DMS153 (cell line): ENCODE results near the gene SCN2B.

ENCODE experiments used
- DNase-seq: peaks from one replicate; lab custom pipeline; 2025; lab: John Stamatoyannopoulos, UW

SCN2B gene, protein sequence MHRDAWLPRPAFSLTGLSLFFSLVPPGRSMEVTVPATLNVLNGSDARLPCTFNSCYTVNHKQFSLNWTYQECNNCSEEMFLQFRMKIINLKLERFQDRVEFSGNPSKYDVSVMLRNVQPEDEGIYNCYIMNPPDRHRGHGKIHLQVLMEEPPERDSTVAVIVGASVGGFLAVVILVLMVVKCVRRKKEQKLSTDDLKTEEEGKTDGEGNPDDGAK

GRCh38 chr11:118175993-118176777 lies at the start of gene SCN2B:
SCN2B (minus strand) TSS chr11:118176639; CDS start chr11:118176431, 208 bp downstream.
- DNase-seq: no peak

GRCh38 chr11:118224511-118225188 lies 48.2 kb upstream of the SCN2B start, which contains the start of gene JAML:
JAML (minus strand) TSS chr11:118225011; CDS start chr11:118214866, 10,145 bp downstream.
- no peak for DNase-seq

DNA sequence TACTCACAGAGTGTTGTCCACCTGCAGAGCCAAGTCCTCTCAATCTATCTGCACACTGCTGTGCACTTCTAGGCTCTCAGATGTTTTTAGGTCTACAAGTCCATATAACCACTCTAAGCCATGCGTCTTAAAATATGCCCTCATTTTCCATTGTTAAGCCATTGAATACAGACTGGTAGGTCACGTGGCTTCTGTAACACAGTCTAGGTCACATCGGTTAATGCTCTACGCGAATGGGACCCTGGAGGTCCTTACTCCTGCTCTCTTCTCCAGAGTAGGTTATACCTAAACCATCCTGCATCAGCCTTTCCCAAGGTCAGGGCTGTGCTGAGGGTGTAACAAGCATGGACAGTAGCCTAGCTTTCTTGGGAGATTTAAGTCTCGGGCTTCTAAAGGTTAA lies 47.6 kb upstream of the SCN2B start:
- no peak for DNase-seq

DNA sequence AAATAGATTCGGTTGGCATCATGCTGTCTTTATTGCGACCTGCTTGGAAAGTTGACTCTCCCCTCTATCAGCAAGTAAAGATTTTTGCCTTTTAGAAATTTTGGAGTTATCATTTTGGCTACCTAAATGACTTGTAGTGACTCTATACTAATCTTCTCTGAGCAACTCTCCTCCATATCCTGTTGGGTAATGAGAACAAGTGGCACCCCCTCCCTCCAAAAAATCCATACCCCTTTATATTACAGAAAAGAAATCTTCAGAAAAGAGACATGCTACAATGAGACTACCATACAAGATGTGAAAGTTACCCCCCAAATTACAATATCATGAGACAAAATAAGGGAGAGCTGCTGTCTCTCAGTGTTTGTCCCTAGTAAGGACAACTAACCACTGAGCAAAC lies 47.1 kb upstream of the SCN2B start:
- no peak for DNase-seq

DNA sequence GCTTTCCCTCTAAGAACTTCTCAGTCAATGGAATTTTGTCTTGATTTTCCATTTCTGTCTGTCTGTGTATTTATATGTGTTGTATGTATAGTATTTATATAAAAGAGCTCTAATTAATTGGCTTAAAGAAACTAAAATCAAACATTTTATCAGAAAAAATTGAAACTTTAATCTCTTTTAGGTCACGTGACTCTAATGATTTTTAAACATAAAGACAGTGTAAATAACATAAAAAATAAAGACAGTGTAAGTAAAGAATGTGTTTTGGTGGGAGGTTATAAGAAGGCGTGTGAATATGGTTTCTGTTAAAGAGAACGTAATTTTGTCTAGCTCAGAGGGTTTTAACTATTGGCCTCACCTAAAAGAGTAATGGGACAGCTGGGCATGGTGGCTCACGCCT lies 46.0 kb upstream of the SCN2B start:
- DNase-seq: no peak

- no peak for DNase-seq
These were observed 45.0 kb upstream of the SCN2B start for GRCh38 chr11:118221419-118221818.

GRCh38 chr11:118219732-118220131 lies 43.3 kb upstream of the SCN2B start:
- DNase-seq: no peak

DNA sequence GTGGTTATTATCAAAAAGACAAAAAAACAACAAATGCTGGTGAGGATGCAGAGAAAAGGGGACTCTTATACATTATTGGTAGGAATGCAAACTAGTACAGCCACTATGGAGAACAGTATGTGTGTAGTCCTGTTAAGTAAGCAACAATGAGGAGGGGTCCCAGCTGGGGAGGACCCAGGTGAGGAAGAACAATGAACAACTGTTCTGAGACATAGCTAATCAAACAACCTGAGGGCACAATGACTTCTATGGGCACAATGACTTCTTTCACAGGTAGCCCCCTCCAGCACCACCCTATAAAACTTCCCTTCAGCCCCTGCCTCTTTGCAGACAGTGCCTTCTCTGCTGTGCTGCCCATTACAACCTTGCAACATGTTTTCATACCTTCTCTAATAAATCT lies 42.8 kb upstream of the SCN2B start:
- no peak for DNase-seq

DNA sequence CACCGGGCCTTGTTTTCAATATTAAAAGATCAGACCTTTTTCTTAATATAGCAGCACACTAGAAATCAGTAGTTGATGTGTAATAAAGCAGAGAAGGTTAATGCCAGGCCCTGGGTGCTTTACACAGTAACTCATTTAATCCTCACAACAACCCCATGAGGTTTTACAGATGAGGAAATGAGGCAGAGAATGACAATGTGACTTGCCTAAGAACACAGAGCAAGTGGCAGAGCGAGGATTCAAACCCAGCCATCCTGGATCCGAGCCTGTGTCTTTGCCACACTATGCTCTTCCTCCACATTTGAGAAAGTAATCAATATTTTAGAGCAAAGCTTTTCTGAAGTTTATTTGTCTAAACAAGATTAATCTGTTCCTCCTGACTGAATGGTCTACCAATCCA lies 41.1 kb upstream of the SCN2B start:
- DNase-seq: no peak

GRCh38 chr11:118216621-118217481 lies 40.4 kb upstream of the SCN2B start:
- DNase-seq: no peak

DNA sequence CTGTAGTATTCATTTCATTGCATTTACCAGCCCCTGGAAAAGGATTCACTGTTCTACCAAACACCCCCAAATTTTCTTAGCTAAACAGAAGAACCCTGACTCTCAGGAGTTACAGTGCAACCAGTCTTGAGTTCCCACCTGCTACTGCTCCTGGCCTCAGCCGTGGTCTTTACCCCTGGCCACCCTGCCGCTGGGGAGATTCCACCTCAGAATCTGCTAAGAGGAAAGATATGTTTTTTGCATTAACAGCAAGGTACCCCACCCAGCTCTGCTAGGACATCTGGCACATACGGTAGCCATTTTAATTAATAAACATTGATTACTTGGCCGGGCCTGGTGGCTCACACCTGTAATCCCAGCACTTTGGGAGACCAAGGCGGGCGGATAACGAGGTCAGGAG lies 39.3 kb upstream of the SCN2B start:
- no peak for DNase-seq

GRCh38 chr11:118215262-118215661 lies 38.8 kb upstream of the SCN2B start:
- no peak for DNase-seq

DNA sequence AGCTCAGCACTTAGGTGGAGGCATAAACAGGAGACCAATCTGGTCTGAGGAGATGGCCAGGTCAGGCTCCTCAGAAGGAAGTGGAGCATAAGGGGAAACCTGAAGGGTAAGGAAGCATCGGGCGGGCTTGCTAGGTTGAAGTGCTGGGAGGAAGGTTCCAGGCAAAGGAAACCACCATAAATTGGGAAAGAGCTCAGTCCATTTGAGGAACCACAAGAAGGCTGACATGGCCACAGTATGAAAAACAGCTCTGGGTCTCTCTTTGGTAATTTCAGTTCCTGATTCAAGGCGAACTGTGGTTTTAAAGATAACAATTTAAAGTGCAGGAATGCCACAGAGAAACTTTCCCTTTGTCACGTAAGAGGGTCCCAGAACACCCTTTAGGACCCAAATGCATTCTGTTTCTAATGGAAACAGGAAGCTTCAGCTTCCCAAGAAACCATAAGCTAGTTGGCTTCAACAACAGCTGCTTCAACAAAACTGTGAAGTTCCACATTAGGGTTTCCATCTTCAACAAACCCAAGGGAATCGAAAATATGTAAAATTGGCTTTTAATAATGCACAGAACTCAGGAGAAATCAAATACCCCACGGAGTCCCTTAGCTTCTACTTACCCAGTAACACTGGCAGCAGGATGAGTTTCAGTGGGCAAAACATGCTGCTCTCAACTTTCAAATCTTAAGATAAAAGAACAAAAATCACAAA lies 37.9 kb upstream of the SCN2B start:
- DNase-seq: no peak

DNA sequence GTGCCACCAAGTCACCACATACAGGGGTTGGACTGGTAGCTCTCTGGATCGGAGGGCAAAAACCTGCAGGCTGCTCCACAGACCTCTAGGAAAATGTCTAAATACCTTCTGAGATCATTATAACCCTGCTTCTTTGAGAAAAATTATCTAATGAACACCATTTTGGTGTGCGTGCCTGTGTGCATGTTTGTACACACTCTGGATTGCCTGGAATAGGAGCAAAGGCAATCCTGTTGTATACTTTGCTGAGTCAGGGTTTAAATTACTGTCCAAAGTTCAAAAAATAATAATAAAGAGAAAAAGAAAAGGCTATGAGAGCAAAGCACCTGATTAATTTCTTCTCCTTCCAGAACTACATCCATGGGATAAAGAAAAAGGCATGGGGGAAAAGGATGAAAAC lies 37.3 kb upstream of the SCN2B start:
- no peak for DNase-seq

GRCh38 chr11:118213201-118213600 lies 36.8 kb upstream of the SCN2B start:
- no peak for DNase-seq

- no peak for DNase-seq
These were observed 36.3 kb upstream of the SCN2B start for GRCh38 chr11:118212781-118213191.

- DNase-seq: no peak
These were observed 35.8 kb upstream of the SCN2B start for GRCh38 chr11:118212131-118212725.

DNA sequence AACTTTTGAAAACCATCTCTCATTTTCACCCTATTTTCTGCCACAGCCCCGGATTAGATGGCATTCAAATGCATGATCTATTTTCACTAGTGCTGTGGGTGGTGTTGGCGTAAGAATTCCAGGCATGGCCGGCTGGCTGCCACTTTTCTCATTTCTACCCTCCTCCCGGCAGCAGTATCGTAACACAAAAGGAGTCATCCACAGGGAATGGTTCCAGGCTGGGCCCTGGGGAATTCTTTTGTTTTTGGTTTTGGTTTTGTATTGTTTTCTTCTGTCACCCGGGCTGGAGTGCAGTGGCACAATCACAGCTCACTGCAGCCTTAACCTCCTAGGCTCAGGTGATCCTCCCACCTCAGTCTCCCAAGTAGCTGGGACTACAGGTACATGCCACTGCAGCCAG lies 34.6 kb upstream of the SCN2B start:
- no peak for DNase-seq

GRCh38 chr11:118210323-118210722 lies 33.9 kb upstream of the SCN2B start:
- no peak for DNase-seq

DNA sequence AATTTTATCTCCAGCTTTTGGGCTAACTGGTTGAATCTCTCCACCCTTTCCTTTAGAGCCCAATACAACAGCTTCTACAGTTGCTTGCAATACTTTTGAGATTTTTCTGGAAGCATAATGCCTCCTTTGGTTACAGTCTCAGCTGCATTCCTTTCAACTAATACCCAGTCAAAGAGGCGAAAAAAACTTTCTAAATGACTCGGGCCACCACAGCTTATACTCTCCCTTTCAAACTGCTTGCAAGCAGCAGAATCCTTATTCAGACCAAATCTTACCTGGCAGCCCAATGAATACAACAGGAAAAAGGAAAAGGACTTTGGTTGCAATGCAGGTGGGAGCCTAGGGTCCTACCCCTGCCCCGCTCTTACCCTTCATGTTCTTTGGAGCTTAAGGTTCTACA lies 32.6 kb upstream of the SCN2B start:
- DNase-seq: no peak

DNA sequence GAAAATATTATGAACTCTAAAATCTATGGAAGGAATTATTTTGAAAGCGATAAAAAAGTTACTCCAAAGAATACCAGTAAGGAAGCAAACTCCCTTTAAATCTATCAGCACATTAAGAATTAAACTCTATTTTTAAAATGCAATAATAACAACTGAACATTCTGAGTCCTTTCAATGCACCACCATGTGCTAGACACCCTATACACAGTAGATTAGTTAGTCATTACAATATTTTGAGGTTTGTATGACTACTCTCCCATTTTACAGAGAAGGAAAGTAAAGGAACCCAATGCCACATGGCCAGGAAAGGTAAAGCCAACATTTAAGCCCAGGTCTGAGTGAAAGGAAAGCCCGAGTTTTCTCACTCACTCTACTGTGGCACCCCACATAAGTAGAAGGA lies 30.6 kb upstream of the SCN2B start:
- no peak for DNase-seq
